Umbilical cord (tissue), 2 donors: ENCODE measurements around the gene VIL1. TPM values are rescaled to one million over a fixed set of nuclear protein-coding genes. Genes with fewer than 3 reads are reported as not detected.
A peak's percentile ranks its signal among the peaks of the same experiment; 100 is the strongest.

ENCODE experiments used
- DNase-seq: peaks from one replicate; pipeline ENCODE4 v3.0.0-alpha.2; 2015; ENCODE audit warnings: low spot score
- total RNA-seq: library from RNA; depleted of rRNA; stranded (reverse); fragments of >200 nt; gene quantifications from one replicate; pipeline ENCODE4 v1.2.3, GENCODE V29; 2014; ENCODE audit warnings: low replicate concordance; ENCODE audit not compliant: insufficient read depth

Gene VIL1
- total RNA-seq, 1 donor from 2014 or later: 2.4 TPM

GRCh38 chr2:218500501-218501060 is 81.7 kb downstream of the VIL1 start:
- DNase-seq: no peak

GRCh38 chr2:218501665-218502064 is 82.7 kb downstream of the VIL1 start:
- peak; percentile 50 for DNase-seq

Other genes with a start within 250 kb of the VIL1 start
- 158 TPM for gene ARPC2, start 201.9 kb upstream of the VIL1 start, total RNA-seq
- gene GPBAR1, start 158.1 kb upstream of the VIL1 start, total RNA-seq: 2.4 TPM
- gene AAMP, start 149.0 kb upstream of the VIL1 start, total RNA-seq: 74.4 TPM
- 7.7 TPM for gene PNKD, start 148.6 kb upstream of the VIL1 start, total RNA-seq
- gene TMBIM1, start 126.6 kb upstream of the VIL1 start, total RNA-seq: 212 TPM
- 2.4 TPM for gene CATIP, start 62.3 kb upstream of the VIL1 start, total RNA-seq
- gene SLC11A1, start 36.9 kb upstream of the VIL1 start, total RNA-seq: 32.5 TPM
- 74.2 TPM for gene CTDSP1, start 19.3 kb upstream of the VIL1 start, total RNA-seq
- 46.0 TPM for gene USP37, start 149.2 kb downstream of the VIL1 start, total RNA-seq
- gene CNOT9, start 149.7 kb downstream of the VIL1 start, total RNA-seq: 20.0 TPM
- gene PLCD4, start 188.8 kb downstream of the VIL1 start, total RNA-seq: 7.2 TPM
- 5.1 TPM for gene ZNF142, start 240.5 kb downstream of the VIL1 start, total RNA-seq
- 21.4 TPM for gene BCS1L, start 240.6 kb downstream of the VIL1 start, total RNA-seq